ENCODE data around the gene DMXL1.

The DMXL1 gene

DNA sequence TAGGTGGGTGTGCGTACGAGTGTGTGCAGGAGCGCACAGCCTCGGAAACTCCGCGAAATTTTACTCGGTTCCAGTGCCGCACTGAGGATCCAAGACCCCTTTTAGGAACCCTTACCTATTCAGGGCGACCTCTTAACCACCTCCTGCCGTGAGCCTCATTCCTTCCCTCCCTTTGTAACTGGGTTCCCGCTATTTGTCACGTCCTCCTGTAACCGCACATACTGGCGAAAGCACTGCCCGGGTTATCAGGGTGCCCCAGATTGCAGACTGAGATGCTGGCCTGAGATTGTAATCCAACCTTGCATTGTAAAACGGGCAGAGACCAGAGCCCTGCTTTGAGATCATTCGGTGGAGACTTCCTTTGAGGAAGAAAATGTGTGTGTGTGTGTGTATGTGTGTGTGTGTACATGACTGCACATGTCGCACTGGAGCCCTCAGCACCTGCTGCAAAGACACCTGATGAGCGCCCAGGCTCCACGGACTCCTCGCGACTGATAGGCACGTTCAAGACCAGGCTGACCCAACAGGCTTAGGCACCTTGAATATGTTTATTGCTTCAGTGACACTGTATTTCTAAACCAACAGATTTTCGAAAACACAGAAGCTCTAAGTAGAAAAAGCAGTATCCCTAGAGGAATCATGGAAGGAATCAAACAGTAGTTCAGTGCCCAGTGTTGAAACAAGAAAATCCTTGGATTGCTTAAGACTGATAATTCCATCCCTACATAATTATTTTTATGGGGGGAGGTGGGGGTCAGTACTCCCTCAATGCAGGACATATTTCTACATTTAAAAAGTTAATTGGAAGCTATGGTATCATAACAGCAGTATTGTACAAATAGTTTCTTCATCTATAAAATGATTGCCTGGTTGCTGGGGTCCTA is 198.4 kb downstream of the DMXL1 start:
- TF ChIP-seq EGR1 (IDR thresholded peaks at IDR 0.05) (no peak), YY1 (IDR thresholded peaks at IDR 0.05; ENCODE audit: low read depth) (no peak), TCF12 (IDR thresholded peaks at IDR 0.05; ENCODE audit: low read depth) (no peak; the same call in 1 of the 2 replicates), CEBPB (IDR thresholded peaks at IDR 0.05) (no peak), EP300 (IDR thresholded peaks at IDR 0.05; ENCODE audit: borderline replicate concordance) (no peak), RAD21 (IDR thresholded peaks at IDR 0.05; ENCODE audit: low read depth) (no peak)
- TF ChIP-seq, protein P1, sequence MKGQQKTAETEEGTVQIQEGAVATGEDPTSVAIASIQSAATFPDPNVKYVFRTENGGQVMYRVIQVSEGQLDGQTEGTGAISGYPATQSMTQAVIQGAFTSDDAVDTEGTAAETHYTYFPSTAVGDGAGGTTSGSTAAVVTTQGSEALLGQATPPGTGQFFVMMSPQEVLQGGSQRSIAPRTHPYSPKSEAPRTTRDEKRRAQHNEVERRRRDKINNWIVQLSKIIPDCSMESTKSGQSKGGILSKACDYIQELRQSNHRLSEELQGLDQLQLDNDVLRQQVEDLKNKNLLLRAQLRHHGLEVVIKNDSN (IDR thresholded peaks at IDR 0.05): no peak
- TF ChIP-seq, protein P2, sequence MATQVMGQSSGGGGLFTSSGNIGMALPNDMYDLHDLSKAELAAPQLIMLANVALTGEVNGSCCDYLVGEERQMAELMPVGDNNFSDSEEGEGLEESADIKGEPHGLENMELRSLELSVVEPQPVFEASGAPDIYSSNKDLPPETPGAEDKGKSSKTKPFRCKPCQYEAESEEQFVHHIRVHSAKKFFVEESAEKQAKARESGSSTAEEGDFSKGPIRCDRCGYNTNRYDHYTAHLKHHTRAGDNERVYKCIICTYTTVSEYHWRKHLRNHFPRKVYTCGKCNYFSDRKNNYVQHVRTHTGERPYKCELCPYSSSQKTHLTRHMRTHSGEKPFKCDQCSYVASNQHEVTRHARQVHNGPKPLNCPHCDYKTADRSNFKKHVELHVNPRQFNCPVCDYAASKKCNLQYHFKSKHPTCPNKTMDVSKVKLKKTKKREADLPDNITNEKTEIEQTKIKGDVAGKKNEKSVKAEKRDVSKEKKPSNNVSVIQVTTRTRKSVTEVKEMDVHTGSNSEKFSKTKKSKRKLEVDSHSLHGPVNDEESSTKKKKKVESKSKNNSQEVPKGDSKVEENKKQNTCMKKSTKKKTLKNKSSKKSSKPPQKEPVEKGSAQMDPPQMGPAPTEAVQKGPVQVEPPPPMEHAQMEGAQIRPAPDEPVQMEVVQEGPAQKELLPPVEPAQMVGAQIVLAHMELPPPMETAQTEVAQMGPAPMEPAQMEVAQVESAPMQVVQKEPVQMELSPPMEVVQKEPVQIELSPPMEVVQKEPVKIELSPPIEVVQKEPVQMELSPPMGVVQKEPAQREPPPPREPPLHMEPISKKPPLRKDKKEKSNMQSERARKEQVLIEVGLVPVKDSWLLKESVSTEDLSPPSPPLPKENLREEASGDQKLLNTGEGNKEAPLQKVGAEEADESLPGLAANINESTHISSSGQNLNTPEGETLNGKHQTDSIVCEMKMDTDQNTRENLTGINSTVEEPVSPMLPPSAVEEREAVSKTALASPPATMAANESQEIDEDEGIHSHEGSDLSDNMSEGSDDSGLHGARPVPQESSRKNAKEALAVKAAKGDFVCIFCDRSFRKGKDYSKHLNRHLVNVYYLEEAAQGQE (IDR thresholded peaks at IDR 0.05; ENCODE audit: low read depth): no peak
- TF ChIP-seq, protein P3, sequence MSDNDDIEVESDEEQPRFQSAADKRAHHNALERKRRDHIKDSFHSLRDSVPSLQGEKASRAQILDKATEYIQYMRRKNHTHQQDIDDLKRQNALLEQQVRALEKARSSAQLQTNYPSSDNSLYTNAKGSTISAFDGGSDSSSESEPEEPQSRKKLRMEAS (IDR thresholded peaks at IDR 0.05): no peak

DNA sequence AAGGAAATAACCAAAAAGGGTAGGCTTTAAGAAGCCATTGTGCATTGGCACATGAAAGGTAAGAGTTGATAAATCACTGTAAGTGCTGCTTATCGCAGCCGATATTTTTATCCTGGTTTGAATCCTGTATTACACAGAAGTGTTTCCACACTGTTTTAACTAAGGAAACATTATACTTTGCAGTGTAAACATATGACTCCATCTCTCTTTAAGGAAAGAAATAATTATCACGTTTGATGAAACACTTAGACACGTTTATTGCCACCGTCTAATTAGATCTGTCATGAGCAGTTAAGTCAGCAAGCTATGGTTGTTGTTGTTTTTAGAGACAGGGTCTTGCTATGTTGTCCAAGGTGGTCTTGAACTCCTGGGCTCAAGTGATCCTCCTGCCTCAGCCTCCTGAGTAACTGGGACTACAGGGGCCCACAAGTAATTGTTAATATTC is 199.3 kb downstream of the DMXL1 start:
- TF ChIP-seq, protein P2 (IDR thresholded peaks at IDR 0.05; ENCODE audit: low read depth): no peak
- TF ChIP-seq RAD21 (IDR thresholded peaks at IDR 0.05; ENCODE audit: low read depth): no peak
- no peak for TF ChIP-seq TEAD4 (IDR thresholded peaks at IDR 0.05)
- no peak for TF ChIP-seq EP300 (IDR thresholded peaks at IDR 0.05; ENCODE audit: borderline replicate concordance)

DNA sequence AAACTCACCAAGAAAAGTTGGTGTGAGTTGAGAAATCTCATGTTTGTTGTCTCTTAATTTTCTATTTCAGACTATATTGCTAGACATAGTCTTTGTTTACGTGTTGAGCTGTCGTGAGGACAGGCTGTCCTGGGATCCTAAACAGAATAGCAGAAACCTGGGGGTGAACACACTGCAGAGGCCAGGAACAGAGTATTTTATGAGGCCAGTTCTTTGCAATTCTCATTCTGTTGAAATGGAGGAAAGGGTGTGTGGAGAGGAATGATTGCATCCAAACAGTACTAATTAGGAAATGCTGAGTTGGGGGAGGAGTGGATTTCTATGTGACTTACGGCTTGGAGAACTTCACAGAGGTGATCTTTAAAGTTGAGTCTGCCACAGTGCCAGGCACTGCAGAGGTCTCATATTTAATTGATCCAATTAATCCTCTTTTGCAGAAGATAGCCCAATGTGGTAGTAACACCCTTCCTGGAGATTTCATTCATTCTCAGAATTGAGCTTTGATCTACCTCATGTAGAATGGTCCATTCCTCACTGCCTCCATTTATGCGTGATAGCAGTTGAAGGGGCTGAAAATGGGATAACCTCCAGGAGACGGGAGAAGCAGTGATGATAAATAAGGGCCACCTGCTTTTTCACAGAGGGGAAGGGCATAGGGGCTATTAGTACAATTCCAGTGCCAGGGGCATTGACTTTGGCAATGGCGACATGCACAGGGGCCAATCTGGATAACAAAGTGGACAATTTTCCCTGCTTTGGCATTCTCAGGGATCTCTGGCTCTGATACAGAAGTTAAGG is 200.3 kb downstream of the DMXL1 start:
- TF ChIP-seq EP300 (IDR thresholded peaks at IDR 0.05; ENCODE audit: borderline replicate concordance) (no peak), TCF12 (IDR thresholded peaks at IDR 0.05; ENCODE audit: low read depth) (no peak), NFIC (IDR thresholded peaks at IDR 0.05) (no peak), EGR1 (IDR thresholded peaks at IDR 0.05) (no peak), FOXM1 (IDR thresholded peaks at IDR 0.05; ENCODE audit: borderline replicate concordance, low read depth) (no peak), RAD21 (IDR thresholded peaks at IDR 0.05; ENCODE audit: low read depth) (no peak), ZBTB7A (IDR thresholded peaks at IDR 0.05; ENCODE audit: low read depth) (no peak), TEAD4 (IDR thresholded peaks at IDR 0.05) (no peak), YY1 (IDR thresholded peaks at IDR 0.05; ENCODE audit: low read depth) (no peak), TAF1 (IDR thresholded peaks at IDR 0.05; ENCODE audit: low read depth) (no peak), CEBPB (IDR thresholded peaks at IDR 0.05) (no peak), CREB1 (IDR thresholded peaks at IDR 0.05; ENCODE audit: low read depth) (no peak)
- TF ChIP-seq, protein P3 (IDR thresholded peaks at IDR 0.05): no peak
- TF ChIP-seq, protein P1 (IDR thresholded peaks at IDR 0.05): no peak
- TF ChIP-seq, protein P2 (IDR thresholded peaks at IDR 0.05; ENCODE audit: low read depth): no peak

Measured in Ishikawa (cell line).